Esophagus muscularis mucosa (tissue), 3 donors: ENCODE measurements around the gene KRTAP4-6.

Source experiments
- POLR2A ChIP-seq: fragments of 450-650 bp; IDR thresholded peaks from one replicate; pipeline ENCODE4 v1.6.1; 2017; ENCODE audit warnings: antibody characterized with exemption, moderate library complexity, mild to moderate bottlenecking, low read depth
- TF ChIP-seq, protein P1 (sequence below), 3 experiments: fragments of 200-600 bp in 2 of 3; fragments of 450-650 bp in 1 of 3; sonication (generic) in 2 of 3; IDR thresholded peaks; one replicate each; pipeline ENCODE4 v1.5.1; 2017 to 2019; ENCODE audit warnings: antibody characterized with exemption in 3 of 3, mild to moderate bottlenecking in 2 of 3, moderate library complexity in 1 of 3

DNA sequence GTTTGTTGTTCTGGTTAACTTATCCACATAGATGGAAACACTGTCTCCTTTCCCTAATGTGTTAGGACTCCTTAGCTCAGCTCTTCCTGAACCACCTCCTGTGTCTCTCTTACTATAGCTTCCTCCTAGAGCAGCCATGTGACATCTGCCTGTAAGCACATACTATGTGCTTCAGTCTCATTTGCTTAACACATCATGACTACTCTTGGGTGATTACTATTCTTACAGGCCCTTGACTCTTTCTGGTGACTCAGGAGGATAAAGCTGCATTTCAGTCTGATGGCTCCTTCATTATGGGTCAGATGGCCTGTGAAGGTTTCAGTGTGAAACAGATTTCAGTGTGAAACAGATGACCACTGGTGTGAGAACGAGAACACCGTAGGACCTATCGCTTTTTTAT lies 38.0 kb upstream of the KRTAP4-6 start:
- TF ChIP-seq, protein P1, sequence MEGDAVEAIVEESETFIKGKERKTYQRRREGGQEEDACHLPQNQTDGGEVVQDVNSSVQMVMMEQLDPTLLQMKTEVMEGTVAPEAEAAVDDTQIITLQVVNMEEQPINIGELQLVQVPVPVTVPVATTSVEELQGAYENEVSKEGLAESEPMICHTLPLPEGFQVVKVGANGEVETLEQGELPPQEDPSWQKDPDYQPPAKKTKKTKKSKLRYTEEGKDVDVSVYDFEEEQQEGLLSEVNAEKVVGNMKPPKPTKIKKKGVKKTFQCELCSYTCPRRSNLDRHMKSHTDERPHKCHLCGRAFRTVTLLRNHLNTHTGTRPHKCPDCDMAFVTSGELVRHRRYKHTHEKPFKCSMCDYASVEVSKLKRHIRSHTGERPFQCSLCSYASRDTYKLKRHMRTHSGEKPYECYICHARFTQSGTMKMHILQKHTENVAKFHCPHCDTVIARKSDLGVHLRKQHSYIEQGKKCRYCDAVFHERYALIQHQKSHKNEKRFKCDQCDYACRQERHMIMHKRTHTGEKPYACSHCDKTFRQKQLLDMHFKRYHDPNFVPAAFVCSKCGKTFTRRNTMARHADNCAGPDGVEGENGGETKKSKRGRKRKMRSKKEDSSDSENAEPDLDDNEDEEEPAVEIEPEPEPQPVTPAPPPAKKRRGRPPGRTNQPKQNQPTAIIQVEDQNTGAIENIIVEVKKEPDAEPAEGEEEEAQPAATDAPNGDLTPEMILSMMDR (IDR thresholded peaks at IDR 0.05): no peak
- TF ChIP-seq POLR2A: no peak
